ENCODE measurements around the gene COX5A.
"Not testable (repeated sequence)": the region's sequence is repeated elsewhere in the genome, so short reads cannot be mapped to it uniquely, and the experiment has no call there.

COX5A gene

DNA sequence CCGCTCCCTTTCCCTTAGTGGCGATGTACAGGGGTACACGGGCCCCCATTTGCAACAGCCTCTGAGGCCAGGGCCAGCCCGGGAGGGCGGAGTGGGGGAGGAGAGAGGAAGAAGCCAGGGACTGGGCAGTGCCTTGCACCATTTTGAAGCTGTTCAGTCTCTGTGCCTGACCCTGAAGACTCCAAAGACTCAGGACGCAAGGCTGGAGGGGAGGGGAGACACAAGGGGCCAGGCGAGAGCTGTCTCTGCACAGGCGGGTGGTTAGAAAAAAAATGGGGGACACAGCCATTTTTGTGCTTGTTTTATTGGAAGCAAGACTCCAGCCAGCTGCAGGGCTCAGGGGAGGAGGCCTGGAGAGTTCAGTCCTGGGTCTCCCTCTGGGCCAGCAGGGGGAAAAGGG is 17.1 kb upstream of the COX5A start:
- no peak for DNase-seq

DNA sequence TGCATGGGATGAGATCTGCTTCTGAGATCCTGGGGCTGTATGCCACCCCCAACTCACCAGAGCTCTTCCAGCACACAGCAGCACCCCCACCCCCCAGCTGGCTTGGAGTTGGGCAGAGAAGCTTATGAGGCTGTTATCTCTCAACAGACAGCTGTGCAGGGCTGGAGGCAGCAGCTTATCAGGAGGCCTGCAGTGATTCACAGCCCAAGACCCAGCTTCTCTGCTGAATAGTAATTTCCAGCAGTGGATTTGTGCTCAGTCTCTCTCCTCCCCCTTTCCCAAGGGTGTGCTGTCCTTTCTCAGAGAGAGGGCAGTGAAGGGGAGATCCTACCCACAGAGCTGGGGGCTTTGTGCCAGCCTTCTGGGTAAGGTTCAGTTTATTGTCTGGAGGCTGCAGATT is 16.6 kb upstream of the COX5A start:
- DNase-seq, result no peak

DNA sequence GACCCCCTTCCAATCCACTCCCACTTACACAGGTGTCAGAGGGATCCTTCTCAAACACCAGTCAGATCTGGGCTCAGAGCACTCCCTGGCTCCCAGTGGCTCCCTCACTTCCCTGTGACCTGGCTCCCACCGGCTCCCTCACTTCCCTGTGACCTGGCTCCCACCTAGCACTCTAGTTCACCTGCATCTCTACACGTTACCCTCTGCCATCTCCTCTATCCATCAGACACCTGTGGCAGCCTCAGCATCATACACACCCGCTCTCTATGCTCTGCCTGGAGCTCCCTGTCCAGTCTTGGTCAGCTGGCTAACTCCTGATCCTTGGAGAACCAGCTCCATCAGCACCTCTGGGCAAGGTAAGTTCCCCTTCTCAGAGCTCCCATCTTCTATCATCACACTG is 13.1 kb upstream of the COX5A start:
- DNase-seq, result no peak

DNA sequence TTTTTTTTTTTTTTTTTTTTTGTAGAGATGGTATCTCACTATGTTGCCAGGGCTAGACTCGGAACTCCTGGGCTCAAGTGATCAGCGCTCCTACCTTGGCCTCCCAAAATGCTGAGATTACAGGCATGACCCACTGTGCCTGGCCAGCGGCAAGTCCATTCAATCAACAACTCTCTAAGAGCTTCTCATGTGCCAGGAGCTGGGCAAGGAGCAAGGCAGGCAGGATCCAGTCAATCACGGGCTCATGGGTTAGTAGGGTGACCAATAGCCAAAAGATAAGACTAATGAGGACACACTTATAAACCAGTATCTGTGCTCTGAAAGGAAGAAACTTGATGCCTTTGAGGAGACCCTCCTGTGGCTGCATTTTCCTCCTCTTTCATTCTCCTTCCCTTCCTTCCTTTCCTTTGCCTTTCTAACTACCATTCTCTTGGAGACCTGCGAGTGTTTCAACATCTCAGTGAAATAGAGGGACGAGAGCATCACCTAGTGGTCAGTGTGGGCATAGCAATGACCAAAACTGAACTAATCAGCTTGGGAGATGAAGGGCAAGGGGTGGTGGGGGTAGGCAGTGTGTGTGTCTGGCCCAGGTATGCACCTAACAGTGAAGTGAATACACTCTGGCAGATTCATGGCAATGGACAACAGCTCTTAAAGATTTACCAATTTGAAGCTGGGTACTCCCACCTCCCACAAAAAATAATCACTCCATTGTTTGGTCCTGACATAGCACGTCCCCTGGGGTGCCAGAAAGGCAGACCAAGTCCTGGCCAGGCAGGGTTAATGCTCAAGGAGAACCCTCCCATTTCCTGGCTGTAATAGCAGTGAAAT is 12.4 kb upstream of the COX5A start:
- DNase-seq, result peak; percentile 71

DNA sequence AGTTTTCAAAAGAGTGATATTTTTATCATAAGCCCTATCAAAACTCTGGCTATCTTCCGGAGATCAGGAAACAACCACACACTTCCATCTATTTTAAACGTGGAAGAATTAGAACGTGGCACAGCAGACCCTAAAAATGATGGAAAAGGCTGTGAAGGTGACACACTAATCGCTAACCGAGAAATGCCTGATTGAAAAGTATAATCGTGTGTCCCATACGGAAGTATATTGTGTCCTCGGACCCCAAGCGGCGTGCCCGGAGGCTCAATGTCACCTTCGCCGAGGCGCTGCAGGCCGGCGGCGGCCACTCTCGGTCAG is 642 bp downstream of the COX5A start:
- DNase-seq, result no peak

DNA sequence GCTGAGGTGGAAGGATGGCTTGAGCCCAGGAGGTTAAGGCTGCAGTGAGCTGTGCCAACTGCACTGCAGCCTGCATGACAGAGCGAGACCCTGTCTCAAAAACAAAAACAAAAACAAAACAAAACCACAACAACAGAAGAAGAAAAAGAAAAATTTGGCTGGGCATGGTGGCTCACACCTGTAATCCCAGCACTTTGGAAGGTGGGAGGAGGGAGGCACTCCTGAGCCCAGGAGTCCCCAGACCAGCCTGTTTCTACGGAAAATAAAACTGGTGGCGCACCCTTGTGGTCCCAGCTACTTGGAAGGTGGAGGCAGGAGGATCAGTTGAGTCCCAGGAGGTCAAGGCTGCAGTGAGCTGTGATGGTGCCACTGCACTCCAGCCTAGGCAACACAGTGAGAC is 2.7 kb downstream of the COX5A start:
- DNase-seq, result not testable (repeated sequence)

DNA sequence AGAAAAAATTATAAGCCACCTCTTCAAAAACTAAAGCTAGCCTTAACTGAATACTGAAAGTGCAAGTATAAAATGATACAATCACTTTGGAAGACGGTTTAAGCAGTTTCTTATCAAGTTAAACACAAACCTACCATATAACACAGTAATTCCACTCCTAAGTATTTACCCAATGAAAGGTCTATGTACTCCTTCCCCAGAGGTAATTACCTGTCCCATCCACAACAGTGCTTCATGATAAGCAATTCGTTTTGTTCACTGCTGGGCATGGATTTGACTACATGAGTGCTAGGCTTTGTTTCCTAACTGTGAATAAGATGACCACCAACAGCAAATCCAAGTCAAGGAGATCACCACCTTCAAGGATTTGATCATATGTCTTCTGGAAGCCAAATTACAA is 4.3 kb downstream of the COX5A start:
- DNase-seq, result no peak

DNA sequence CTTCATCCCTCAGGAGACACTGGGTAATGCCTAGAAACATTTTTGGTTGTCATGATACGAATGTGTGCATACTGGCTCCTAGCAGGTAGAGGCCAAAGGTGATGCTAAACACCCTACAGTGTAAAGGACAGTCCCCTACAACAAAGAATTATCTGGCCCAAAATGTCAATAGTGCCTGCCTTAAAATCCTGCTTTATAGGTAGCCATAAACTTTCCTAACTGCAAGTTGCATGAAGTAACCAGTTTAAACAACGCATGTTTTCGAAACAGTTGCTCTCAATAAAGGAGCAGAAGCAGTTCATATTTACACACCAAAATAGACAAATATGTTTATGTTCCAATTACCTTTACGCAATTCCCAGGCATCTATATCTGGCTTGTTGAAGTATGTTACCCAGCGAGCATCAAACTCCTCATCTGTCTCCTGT is 9.1 kb downstream of the COX5A start:
- no peak for DNase-seq

DNA sequence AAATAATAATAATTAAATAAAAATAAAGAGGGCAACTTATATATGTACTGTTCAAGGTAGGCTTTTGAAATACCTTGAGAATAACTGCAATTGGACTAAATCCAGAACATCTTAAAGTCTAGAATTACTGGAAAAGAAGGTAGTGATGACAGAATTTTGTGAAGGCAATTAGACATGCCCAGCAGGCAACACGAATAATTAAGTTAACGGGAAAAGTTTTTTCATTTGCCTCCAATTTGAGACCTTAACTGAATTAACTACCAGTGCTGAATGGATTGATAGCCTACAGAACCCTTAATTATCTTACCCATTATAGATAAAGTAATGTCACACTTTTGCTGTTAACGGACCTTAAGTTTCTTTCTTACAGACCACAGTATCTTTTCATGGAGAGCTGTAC is 13.3 kb downstream of the COX5A start:
- no peak for DNase-seq

DNA sequence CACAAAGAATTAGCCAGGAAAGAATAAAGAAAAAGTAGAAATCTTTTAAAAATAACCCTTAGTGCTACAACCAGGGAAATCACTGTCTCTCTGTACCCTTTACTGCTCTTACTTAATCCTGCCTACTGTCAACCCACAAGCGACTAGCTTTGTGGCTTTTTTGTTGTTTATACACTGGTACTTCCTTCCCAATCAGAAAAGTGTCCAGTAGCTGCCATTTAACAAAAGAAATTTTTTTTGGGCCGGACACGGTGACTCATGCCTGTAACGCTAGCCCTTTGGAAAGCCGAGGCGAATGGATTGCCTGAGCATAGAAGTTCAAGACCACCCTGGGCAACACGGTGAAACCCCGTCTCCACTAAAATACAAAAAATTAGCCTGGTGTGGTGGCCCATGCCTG is 17.4 kb downstream of the COX5A start:
- no peak for DNase-seq

DNA sequence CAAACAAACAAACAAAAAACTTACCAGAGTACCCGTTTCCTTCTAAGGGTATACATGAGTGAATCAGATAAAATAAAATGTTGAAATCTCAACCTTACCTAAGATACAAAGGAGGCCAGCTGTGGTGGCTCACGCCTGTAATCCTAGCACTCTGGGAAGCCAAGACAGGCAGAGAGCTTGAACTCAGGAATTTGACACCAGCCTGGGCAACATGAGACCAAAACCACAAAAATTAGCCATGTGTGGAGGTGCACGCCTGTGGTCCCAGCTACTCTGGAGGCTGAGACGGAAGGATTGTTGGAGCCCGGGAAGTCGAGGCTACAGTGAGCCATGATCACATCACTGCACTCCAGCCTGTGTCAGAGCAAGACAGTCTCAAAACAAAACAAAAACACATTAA is 20.2 kb downstream of the COX5A start:
- no peak for DNase-seq

DNA sequence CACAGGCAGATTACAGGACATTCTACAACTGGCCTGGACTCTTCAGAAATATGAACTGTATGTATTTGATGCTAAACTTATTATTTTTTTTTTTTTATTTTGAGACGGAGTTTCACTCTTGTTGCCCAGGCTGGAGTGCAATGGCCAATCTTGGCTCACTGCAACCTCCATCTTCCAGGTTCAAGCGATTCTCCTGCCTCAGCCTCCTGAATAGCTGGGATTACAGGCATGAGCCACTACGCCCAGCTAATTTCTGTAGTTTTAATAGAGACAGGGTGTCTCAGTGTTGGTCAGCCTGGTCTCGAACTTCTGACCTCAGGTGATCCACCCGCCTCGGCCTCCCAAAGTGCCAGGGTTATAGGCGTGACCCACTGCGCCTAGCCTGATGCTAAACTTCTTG is 24.1 kb downstream of the COX5A start:
- not testable (repeated sequence) for DNase-seq

DNA sequence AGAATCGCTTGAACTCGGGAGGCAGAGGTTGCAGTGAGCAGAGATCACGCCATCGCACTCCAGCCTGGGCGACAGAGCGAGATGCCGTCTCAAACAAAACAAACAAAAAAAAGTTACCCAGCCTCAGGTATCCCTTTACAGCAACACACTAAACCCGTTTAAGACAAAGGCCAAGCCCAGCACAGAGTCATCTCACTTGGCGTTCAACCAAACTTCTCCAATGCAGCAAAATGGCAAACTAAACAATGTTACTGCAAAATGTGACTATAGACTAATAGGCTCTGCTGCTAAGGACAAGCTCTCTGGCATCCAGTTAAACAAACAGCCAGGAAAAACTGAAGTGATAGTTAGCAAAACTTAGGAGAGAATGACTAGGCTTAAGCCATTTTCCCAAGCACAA is 24.8 kb downstream of the COX5A start:
- DNase-seq, result no peak

DNA sequence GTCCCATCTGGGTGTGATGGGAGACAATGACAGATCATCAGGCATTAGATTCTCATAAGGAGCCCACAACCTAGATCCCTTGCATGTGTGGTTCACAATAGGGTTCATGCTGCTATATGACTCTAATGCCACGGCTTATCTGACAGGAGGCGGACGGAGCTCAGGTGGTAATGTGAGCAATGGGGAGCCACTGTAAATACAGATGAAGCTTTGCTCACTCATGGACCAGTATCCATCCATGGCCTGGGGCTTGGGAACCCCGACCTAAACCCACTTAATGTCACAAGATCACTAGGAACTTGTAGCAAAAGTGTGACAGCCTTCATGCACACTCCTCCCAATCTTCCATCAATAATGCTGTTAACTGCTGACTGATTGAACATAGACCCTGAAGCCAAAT is 29.2 kb downstream of the COX5A start:
- DNase-seq, result no peak

DNA sequence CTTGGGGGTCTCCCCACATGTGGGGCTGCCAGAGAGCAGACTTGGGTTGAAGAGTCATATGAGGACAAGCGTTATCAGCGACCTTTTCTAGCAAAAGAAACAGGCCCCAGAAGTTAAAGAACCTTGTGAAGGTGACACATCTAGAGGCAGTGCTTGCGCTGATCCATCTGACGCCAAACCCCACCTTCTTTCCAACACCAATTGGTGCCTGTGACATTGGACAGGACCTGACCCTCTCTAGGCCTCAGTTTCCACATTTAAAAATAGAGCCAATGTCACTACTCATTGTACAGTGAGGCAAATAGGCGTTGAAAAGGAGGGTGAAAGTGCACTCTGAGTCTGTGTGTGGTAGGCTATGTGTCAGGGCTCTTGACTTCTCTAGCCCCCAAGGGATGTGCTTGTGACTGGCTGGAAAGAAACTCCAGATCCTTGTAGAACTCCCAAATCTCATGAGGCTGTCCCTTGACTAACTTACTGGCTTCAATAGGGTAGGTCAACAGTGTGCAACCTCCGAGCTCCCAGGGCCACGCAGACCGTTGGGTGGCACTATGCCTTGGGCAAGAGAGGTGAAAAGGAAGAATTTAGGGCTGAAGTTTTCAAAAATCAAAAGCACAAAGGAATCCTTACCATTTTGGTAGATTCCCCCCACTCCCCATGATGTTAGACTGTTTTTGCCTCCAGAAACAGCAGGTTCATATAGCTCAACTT is 30.6 kb downstream of the COX5A start:
- no peak for DNase-seq

DNA sequence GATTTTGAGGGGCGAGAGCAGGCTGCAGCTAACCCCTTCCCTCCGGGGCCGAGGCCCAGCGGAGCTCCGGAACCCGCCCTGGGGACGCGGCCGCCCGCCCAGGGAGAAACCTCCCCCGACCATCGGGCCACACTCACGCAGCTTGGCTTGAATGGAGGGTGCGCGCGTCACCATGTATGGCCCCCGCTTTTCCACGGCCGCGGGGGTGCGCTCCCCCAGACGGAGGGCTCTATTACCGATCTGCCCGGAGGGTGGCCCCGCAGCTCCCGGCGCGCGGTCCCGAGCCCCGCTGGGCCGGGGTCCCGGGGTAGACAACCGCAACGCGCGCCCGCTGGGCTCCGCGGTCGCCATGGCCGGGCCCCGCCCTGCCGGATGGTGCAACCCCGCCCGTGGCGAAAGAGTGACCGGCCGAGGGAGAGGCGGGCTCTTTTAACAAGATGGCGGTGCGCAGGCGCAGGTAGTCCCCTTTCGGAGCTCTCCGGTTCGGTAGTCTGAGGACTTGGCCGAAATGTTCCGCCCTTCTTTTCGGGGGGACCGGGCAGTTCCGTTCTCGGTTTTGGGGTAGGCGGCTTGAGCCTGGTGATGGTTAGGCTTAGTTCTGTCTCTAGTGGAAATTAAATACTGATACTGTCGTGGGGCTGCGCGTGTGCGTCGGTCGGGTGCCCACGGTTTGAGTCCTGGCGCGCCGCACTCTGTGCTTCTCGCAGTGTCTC is 31.3 kb downstream of the COX5A start, which contains the start of gene FAM219B:
Gene FAM219B (minus strand): TSS at position 402 of the 713 bp plus-strand sequence. CDS start 51 bp downstream, at position 351.
- peak; percentile 64 for DNase-seq

DNA sequence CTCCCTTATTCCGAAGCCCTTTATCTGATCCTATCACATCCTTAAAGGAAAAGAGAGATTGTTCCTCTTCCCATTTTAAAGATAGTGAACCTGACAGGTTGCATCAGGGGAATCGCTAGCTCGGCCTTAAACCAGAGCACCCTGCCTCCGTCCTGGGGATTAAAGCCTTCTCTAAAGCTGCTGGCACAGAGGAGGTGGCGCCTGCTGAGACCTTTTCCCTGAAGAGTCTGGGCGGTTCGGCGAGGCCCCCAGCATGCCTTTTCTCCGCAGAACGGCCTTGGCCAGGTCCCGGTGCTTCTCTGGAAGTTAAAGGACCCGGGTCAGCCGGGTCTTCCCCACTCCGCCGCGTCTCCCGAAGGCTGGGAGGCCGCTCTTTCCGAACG is 31.8 kb downstream of the COX5A start:
- DNase-seq, result no peak

DNA sequence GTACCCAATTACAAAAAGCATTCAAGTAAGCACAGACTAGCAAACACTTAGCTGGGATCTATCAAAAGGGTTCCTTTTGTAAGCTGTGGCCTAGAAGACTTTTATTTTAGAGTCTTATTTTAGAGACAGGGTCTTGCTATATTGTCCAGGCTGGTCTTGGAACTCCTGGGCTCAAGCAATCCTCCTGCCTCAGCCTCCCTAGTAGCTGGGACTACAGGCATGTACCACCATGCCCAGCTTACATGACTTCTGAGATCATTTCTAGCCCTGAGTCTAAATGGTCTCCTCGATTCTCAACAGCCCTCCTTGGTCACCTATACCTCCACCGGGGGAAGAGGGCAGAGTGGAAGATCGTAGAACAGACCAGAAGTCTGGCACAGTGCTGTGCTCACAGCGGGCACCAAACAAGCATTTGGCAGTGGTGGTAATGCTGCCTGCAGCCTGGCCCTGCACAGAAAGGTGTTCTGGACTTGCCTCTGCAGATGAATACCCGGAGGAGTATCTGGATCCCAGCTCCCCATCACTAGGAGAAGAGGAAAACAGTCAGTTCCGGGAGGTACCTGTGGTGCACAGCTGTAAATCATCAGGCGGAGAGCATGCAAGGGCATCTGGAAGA is 33.6 kb downstream of the COX5A start:
- DNase-seq, result no peak

DNA sequence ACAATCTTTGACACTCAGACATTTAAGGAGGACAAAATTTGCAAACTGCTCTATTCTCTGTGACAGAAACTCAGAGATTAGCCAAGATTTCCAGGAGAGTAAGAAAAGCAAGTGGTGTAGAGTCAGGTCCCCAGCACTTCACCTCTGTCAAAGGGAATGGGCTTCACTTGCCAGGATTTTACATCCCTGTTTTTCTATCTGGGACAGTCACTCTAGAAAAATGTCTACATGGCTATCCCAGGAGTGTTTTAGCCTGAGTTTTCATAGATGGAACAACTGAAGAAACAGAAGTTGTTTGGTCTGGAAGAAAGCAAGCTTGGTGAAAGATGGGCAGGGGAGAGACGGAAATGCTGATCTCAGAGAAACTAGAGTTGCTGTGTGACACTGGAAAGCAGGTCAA is 34.2 kb downstream of the COX5A start:
- no peak for DNase-seq

DNA sequence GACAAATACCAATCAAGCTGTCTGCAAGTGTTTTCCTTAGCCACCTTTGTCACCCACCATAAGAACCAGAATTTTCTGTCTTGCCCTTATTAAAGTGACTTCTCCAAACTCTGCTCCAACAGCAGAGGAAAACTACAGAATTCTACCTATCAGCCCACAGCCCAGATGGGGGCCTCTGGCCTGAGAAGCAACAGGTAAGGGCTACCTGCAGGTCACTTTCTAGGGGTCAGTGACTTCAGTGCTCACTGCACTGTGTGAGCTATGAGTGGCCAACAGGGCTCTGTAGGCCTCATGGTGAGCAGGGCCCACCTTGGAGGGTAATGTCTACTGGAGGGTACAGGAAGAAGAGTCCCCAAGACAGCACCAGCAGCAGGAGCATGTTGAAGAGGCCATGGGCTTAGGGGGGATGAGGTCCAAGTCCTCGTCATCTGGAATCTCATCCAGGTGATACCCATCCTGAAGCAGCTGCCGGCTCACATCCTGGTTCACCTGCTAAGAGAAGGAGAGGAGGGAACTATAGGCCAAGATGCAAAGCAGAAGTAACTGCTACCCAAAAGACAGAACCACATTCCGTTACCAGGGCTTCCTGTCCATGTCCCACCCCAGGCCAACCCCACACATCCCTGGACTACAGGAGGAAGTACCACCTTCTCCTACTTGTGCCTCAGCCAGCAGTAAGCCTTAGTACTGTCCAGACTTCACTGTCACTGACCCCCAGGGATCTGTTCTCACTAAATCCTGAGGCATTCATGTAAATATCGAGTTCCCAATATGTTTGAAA is 35.4 kb downstream of the COX5A start:
- no peak for DNase-seq

DNA sequence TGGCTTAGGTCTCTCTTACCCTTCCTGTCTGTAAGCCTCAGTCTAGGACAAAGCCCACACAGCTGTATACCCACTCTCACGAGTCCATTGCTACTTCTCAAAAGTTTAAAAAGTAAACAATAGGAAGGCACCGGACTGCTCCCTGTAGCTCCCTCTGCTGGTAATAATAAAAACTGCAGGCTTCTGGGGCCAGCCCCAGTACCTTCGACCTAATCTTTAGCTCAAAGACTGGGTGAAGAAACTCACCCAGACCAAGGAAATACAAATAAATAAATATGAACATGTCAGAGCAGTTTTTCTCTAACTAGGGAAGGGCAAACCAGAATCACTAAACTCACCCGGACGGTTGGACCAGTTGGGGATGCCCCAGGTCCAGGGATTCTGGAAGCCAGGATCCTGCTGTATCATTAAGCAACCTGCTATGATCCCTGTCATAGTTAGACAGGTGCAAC is 36.2 kb downstream of the COX5A start:
- DNase-seq, result peak; percentile 44

DNA sequence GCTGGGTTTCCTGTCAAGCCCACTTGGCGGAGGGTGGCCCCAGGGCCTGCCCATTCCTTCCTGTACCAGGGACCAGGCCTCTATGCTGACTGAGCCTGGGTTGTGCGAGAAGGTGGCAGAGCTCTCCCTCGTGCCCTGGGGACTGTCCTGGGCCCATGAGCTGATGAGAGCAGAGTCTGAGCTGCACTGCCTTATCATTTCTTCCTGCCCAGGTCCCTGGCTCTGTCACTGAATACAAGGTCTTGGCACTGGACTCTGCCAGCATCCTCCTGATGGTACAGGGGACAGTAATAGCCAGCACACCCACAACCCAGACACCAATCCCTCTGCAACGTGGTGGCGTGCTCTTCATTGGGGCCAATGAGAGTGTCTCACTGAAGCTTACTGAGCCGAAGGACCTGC is 40.6 kb downstream of the COX5A start:
- DNase-seq, result no peak

DNA sequence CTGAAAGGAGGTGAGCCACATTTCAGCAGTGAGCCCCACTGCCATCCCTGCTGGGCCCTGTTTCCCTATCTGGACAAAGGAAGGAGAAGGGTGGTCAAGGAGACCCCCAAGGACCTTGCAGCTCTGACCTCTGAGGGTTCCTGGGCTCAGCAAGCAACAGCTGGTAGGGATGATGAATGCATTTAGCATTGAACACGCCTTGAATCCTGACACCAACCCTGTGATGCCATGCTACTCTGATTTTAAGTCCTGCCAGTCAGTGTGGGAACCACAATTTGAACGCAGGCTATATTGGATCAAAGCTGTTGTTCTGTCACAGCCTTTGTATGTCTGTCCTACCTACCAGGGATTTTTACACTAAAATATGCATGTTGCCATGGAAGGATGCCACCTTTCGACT is 41.6 kb downstream of the COX5A start:
- no peak for DNase-seq
